SK-N-SH (cell line): ENCODE data around the gene ERRFI1. TPM values are rescaled to one million over a fixed set of nuclear protein-coding genes. Genes with fewer than 3 reads are reported as not detected.
A peak's percentile ranks its signal among the peaks of the same experiment; 100 is the strongest.

Source experiments
- CHD2 ChIP-seq: fragments of 150-350 bp; IDR thresholded peaks from 2 replicates; pipeline ENCODE4 v1.6.1; 2018; ENCODE audit warnings: low read length; ENCODE audit not compliant: partially characterized antibody
- CTCF ChIP-seq: fragments of 200-600 bp; sonication (generic); IDR thresholded peaks from 2 replicates; pipeline ENCODE4 v1.6.1; 2017; ENCODE audit warnings: antibody characterized with exemption, mild to moderate bottlenecking, moderate library complexity
- EP300 ChIP-seq, 2 experiments: IDR thresholded peaks; 2 replicates each; pipeline versions ENCODE4 v1.4.0 to v1.6.1; 2012; ENCODE audit warnings: borderline replicate concordance in 1 of 2, low read depth in 1 of 2, low read length in 1 of 2
- EZH2phosphoT487 ChIP-seq: fragments of 200-600 bp; sonication (generic); IDR thresholded peaks from 2 replicates; pipeline ENCODE4 v1.6.1; 2017; ENCODE audit warnings: low read depth, mixed run types, mild to moderate bottlenecking, antibody characterized with exemption, moderate library complexity, borderline replicate concordance
- FOXJ3 ChIP-seq: sonication (generic); formaldehyde crosslinking; IDR thresholded peaks from 2 replicates; pipeline ENCODE4 v1.5.1; 2020; ENCODE audit warnings: mild to moderate bottlenecking, missing genetic modification reagents
- GABPA ChIP-seq: IDR thresholded peaks from 2 replicates; pipeline ENCODE4 v1.4.0; 2012; ENCODE audit warnings: low read depth, mild to moderate bottlenecking
- GATA2 ChIP-seq: sonication (generic); formaldehyde crosslinking; IDR thresholded peaks from 2 replicates; pipeline ENCODE4 v1.5.0; 2020; ENCODE audit warnings: mild to moderate bottlenecking, missing genetic modification reagents
- MXI1 ChIP-seq: IDR thresholded peaks from 2 replicates; pipeline ENCODE4 v1.6.1; 2012; ENCODE audit warnings: mild to moderate bottlenecking, low read depth, low read length, improper control_type of control experiment
- NRF1 ChIP-seq: IDR thresholded peaks from 2 replicates; pipeline ENCODE4 v1.6.1; 2012; ENCODE audit warnings: low read depth, mild to moderate bottlenecking, low read length
- RCOR1 ChIP-seq: fragments of 150-350 bp; IDR thresholded peaks from 2 replicates; pipeline ENCODE4 v1.6.1; 2017; ENCODE audit warnings: antibody characterized with exemption, low read length
- REST ChIP-seq: IDR thresholded peaks from 2 replicates; pipeline ENCODE4 v1.6.1; 2012; ENCODE audit warnings: mild to moderate bottlenecking, low read depth, low read length, moderate library complexity
- RFX5 ChIP-seq: IDR thresholded peaks from 2 replicates; pipeline ENCODE4 v1.6.1; 2012; ENCODE audit warnings: mild to moderate bottlenecking, improper control_type of control experiment, low read length
- SMC3 ChIP-seq: IDR thresholded peaks from 2 replicates; pipeline ENCODE4 v1.6.1; 2012; ENCODE audit warnings: low read depth, low read length, improper control_type of control experiment
- TAF1 ChIP-seq: IDR thresholded peaks from 2 replicates; pipeline ENCODE4 v1.6.1; 2012; ENCODE audit warnings: low read depth, mild to moderate bottlenecking, low read length, moderate library complexity, borderline replicate concordance
- TCF12 ChIP-seq: IDR thresholded peaks from 2 replicates; pipeline ENCODE4 v1.4.0; 2012
- YY1 ChIP-seq: IDR thresholded peaks from 2 replicates; pipeline ENCODE4 v1.4.0; 2012; ENCODE audit warnings: low read depth, mild to moderate bottlenecking
- polyA plus RNA-seq, 3 experiments: library from polyadenylated mRNA; depleted of rRNA; stranded (reverse); fragments of >200 nt; gene quantifications; 2 replicates each; pipeline ENCODE4 v1.2.3, GENCODE V29; 2012
- TF ChIP-seq, protein P1 (sequence below): IDR thresholded peaks from 2 replicates; pipeline ENCODE4; 2012

Gene ERRFI1
- polyA plus RNA-seq, 1 of the 3 experiments (the other 2 are of a cell fraction), result 65.6 TPM

- TF ChIP-seq REST, result no peak
- TF ChIP-seq SMC3, result no peak
- TF ChIP-seq MXI1, result no peak
- TF ChIP-seq RCOR1, result no peak
- TF ChIP-seq FOXJ3 (CRISPR knock-in tag), result no peak
- no peak for TF ChIP-seq CTCF
- TF ChIP-seq, protein P1, sequence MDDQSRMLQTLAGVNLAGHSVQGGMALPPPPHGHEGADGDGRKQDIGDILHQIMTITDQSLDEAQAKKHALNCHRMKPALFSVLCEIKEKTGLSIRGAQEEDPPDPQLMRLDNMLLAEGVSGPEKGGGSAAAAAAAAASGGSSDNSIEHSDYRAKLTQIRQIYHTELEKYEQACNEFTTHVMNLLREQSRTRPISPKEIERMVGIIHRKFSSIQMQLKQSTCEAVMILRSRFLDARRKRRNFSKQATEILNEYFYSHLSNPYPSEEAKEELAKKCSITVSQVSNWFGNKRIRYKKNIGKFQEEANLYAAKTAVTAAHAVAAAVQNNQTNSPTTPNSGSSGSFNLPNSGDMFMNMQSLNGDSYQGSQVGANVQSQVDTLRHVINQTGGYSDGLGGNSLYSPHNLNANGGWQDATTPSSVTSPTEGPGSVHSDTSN, result peak; percentile 89
- no peak for TF ChIP-seq RFX5
- TF ChIP-seq TCF12, result peak; percentile 76; the same call in 1 of the 2 replicates
- no peak for TF ChIP-seq CHD2
- no peak for TF ChIP-seq GATA2
- TF ChIP-seq NRF1, result no peak
- peak; percentile 68 to 86 for TF ChIP-seq EP300 (IDR thresholded peaks at IDR 0.05; ENCODE audit: borderline replicate concordance in 1 of 2, low read depth in 1 of 2, low read length in 1 of 2)
- 0 out of 2 replicates have a peak, but pooled peaks have one; percentile 16 for TF ChIP-seq TAF1
- no peak for TF ChIP-seq YY1
- TF ChIP-seq GABPA, result 0 out of 2 replicates have a peak, but pooled peaks have one; percentile 7
- TF ChIP-seq EZH2phosphoT487, result no peak
Observed at GRCh38 chr1:8047686-8048445, 21.8 kb upstream of the ERRFI1 start (continued).
